HCT116 (cell line): ENCODE results near the gene FMN1.

ENCODE experiments used
- ATF3 ChIP-seq: IDR thresholded peaks from 2 replicates; pipeline ENCODE4 v1.6.1; 2012
- CTCF ChIP-seq, 3 experiments: fragments of 200-600 bp in 1 of 3; sonication (generic) in 1 of 3; IDR thresholded peaks in 2 of 3; conservative IDR thresholded peaks in 1 of 3; 2 replicates each; pipeline ENCODE4 v1.5.1; 2012 to 2017; ENCODE audit warnings: low read depth in 2 of 3, low read length in 2 of 3, antibody characterized with exemption in 1 of 3, borderline replicate concordance in 1 of 3, control low read depth in 1 of 3, mild to moderate bottlenecking in 1 of 3, mixed read lengths in 1 of 3, mixed run types in 1 of 3, moderate library complexity in 1 of 3; ENCODE audit not compliant: insufficient read depth in 1 of 3
- EZH2 ChIP-seq: fragments of 200-600 bp; sonication (generic); IDR thresholded peaks from 2 replicates; pipeline ENCODE4 v1.6.1; 2017; ENCODE audit warnings: antibody characterized with exemption, mixed run types
- FOSL1 ChIP-seq: IDR thresholded peaks from 2 replicates; pipeline ENCODE4 v1.6.1; 2012; ENCODE audit warnings: low read depth
- MAX ChIP-seq: IDR thresholded peaks from 2 replicates; pipeline ENCODE4 v1.6.1; 2012
- POLR2A ChIP-seq: IDR thresholded peaks from 2 replicates; pipeline ENCODE4 v1.7.0; 2011; ENCODE audit warnings: borderline replicate concordance; ENCODE audit not compliant: insufficient read depth, insufficient read length; ENCODE audit errors: extremely low read depth
- POLR2AphosphoS5 ChIP-seq: IDR thresholded peaks from 2 replicates; pipeline ENCODE4 v1.6.1; 2011; ENCODE audit warnings: mild to moderate bottlenecking, low read depth, low read length, moderate library complexity
- REST ChIP-seq: IDR thresholded peaks from 2 replicates; pipeline ENCODE4 v1.6.1; 2012; ENCODE audit warnings: low read depth
- SIN3A ChIP-seq: IDR thresholded peaks from 2 replicates; pipeline ENCODE4 v1.6.1; 2012; ENCODE audit warnings: low read depth
- SP1 ChIP-seq: IDR thresholded peaks from 2 replicates; pipeline ENCODE4 v1.6.1; 2012; ENCODE audit warnings: low read depth

GRCh38 chr15:33032053-33032452 is 162.5 kb downstream of the FMN1 start:
- TF ChIP-seq EZH2 (no peak), SIN3A (no peak), CTCF (IDR thresholded peaks at IDR 0.05 in 2 of 3, conservative IDR thresholded peaks at IDR 0.05 in 1 of 3; ENCODE audit: borderline replicate concordance in 1 of 3, insufficient read depth in 1 of 3, low read depth in 2 of 3, low read length in 2 of 3) (no peak), POLR2AphosphoS5 (no peak), POLR2A (no peak), FOSL1 (no peak), SP1 (no peak), ATF3 (no peak), REST (no peak), MAX (no peak)
